ENCODE measurements around the gene KCNN3. TPM values are rescaled to one million over a fixed set of nuclear protein-coding genes. Genes with fewer than 3 reads are reported as not detected.

The KCNN3 gene
- total RNA-seq, 1 donor from 2014 or later = 0.04 TPM

DNA sequence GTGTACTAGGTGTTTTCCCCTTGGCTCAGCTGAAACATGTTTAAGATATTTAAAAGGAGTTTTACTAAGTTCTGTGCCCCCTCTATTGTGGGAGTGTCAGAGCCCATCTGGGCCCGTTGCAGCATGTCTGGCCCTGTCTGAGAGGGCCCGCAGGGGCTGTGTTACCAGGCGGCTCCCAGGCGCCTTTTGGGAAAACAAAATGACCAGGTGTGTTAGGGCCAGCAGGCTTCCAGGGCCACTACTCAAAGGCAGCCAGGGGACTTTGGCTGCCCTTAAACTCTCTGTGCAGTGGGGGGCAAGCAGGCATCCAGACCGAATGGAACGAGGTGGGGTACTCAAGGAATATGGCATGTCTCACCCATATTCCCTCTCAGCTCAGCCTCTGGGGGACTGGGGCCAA lies 111.7 kb downstream of the KCNN3 start:
- TF ChIP-seq, protein P1, sequence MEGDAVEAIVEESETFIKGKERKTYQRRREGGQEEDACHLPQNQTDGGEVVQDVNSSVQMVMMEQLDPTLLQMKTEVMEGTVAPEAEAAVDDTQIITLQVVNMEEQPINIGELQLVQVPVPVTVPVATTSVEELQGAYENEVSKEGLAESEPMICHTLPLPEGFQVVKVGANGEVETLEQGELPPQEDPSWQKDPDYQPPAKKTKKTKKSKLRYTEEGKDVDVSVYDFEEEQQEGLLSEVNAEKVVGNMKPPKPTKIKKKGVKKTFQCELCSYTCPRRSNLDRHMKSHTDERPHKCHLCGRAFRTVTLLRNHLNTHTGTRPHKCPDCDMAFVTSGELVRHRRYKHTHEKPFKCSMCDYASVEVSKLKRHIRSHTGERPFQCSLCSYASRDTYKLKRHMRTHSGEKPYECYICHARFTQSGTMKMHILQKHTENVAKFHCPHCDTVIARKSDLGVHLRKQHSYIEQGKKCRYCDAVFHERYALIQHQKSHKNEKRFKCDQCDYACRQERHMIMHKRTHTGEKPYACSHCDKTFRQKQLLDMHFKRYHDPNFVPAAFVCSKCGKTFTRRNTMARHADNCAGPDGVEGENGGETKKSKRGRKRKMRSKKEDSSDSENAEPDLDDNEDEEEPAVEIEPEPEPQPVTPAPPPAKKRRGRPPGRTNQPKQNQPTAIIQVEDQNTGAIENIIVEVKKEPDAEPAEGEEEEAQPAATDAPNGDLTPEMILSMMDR (IDR thresholded peaks at IDR 0.05; ENCODE audit: insufficient read depth, low read length, poor library complexity, severe bottlenecking) = no peak
- Histone ChIP-seq H3K36me3 (ENCODE audit: control insufficient read depth, insufficient read depth, low read length) (no peaks in the 10 kb centered on the region), H3K4me3 (ENCODE audit: low read depth, low read length) (no peak overlapping the region), H3K27me3 (ENCODE audit: control insufficient read depth, insufficient read depth, low read length) (peaks cover 28% of the 10 kb centered on the region)
- no peak for DNase-seq (ENCODE audit: low read depth)

DNA sequence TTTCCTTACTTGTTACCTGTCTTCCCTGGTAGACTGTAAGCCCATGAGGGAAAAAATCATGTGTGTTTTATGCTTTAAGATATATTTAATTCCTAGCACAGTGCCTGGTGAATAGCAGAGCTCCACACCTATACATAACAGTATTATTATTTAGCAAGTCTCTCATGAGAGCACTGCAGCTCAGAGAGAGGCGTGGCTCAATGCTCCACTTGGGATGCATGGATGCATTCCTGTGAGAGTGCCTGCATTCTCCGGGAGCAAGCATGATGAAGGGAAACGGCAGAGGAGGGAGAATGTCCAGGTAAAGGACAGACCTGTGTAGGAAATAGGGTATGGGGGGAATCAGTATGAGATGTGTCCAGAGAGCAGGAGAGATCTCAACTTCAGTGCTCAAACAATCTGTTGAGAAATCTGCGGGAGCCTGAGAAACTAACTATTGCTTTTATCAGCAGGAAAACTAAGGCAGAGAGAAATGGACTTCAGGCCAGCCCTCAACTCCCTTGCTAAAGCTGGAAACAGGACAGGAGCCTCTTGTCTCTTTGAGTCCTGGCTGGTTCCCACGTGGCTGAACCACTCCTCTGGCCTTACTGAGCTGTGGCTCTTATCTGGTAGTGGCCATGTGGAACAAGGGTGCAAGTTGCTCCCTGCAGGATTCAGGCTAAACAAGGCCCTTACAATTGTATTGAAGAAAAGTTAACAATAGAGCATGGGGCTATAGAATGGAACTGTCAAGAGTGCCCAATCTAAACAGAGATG lies 113.1 kb downstream of the KCNN3 start:
- Histone ChIP-seq H3K4me3 (ENCODE audit: low read depth, low read length) (no peak overlapping the region), H3K27me3 (ENCODE audit: control insufficient read depth, insufficient read depth, low read length) (peaks cover 30% of the 10 kb centered on the region), H3K36me3 (ENCODE audit: control insufficient read depth, insufficient read depth, low read length) (no peaks in the 10 kb centered on the region)
- TF ChIP-seq, protein P1 (IDR thresholded peaks at IDR 0.05; ENCODE audit: insufficient read depth, low read length, poor library complexity, severe bottlenecking) = no peak
- no peak for DNase-seq (ENCODE audit: low read depth)

DNA sequence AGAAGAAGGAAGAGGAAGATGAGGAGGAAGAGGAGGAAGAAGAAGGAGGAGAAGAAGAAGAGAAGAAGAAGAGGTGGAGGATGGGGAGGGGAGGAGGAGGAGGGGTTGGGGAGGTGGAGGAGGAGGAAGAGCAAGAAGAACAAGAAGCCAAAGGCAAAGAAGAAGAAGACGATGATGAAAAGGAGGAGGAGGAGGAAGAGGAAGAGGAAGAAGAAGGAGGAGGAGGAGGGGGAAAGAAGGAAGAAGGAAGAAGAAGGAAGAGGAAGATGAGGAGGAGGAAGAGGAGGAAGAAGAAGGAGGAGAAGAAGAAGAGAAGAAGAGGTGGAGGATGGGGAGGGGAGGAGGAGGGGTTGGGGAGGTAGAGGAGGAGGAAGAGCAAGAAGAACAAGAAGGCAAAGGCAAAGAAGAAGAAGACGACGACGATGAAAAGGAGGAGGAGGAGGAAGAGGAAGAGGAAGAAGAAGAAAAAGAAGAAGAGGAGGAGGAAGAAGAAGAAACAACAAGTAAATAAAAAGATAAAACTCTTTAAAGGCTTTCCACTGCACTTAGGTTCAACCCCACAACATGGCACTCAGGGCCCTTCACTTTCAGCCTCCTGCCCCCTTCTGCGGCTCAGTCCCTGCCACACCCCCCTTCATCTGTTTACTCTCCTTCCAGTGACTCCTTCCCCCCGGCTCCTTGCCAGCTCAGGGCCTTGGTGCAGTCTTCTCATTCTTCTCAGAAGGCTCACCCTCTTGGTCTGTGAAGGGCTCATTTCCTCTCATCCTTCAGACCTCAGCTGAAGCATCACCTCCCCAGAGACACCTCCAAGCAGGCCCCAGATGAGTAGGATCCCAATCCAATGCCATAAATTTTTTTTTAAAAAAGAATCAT lies 114.0 kb downstream of the KCNN3 start:
- TF ChIP-seq, protein P1 (IDR thresholded peaks at IDR 0.05; ENCODE audit: insufficient read depth, low read length, poor library complexity, severe bottlenecking) = no peak
- no peaks in the 10 kb centered on the region for H3K36me3 ChIP-seq (ENCODE audit: control insufficient read depth, insufficient read depth, low read length)
- H3K27me3 ChIP-seq (ENCODE audit: control insufficient read depth, insufficient read depth, low read length) = peaks cover 35% of the 10 kb centered on the region
- no peak overlapping the region for H3K4me3 ChIP-seq (ENCODE audit: low read depth, low read length)
- no peak for DNase-seq (ENCODE audit: low read depth)

DNA sequence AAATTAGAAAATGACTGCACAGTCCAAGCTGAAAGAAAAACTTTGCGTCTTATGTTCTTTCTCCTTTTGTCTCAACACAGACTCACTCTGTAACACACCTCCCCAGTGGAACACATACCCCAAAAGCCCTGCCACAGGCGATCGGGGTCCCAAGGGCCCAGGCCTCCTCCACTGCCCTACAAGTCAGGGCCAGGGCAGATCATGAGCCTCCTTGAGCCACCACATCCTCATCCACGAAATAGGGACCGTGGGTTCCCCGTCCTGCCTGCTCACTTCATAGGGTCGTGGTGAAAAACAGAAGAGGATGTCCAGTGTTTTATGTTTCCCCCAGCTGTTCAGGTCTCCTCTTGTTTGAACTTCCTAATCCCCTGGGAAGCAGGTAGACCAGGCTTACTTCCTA lies 116.7 kb downstream of the KCNN3 start:
- H3K36me3 ChIP-seq (ENCODE audit: control insufficient read depth, insufficient read depth, low read length) = no peaks in the 10 kb centered on the region

DNA sequence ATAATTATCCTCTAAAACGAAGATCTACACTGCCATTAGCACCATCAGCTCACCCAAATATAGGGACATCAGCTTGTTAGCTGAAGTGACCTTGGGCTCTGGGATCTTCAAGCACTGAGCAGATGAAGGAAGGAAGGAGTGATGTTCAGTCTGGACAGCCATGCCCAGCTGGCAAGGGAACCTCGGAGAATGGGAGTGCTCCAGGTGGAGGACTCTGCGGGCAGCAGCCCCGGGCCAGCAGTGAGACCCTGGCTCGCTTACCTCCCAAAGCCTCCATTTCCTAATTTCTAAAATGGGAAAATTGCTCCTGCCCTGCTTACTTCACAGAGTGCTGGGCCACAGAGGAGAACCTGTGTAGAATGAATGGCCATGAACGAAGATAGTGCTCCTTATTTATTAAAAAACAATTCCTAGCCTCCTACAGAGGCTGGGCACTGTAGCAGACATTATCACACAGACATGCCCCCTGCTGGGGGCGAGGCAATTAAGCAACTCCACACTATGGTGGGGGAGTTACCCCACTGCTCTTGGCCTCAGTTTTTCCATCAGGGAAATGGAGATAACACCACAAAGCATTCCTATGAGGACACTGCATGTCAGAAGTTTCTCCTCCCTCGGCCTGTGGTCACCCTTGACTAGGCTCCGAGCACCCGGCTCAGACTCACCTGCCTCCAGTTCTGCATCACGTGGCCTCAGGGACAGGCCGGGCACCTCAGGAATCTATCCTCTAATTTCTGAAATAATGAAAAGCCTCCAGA lies 117.6 kb downstream of the KCNN3 start:
- TF ChIP-seq, protein P1 (IDR thresholded peaks at IDR 0.05; ENCODE audit: insufficient read depth, low read length, poor library complexity, severe bottlenecking) = no peak
- Histone ChIP-seq H3K4me3 (ENCODE audit: low read depth, low read length) (no peak overlapping the region), H3K36me3 (ENCODE audit: control insufficient read depth, insufficient read depth, low read length) (no peaks in the 10 kb centered on the region), H3K27me3 (ENCODE audit: control insufficient read depth, insufficient read depth, low read length) (peaks cover 45% of the 10 kb centered on the region)
- DNase-seq (ENCODE audit: low read depth) = no peak

More for the DNA sequence above, 116.7 kb downstream of the KCNN3 start:
- no peak for DNase-seq (ENCODE audit: low read depth)
- TF ChIP-seq, protein P1 (IDR thresholded peaks at IDR 0.05; ENCODE audit: insufficient read depth, low read length, poor library complexity, severe bottlenecking) = no peak
- H3K27me3 ChIP-seq (ENCODE audit: control insufficient read depth, insufficient read depth, low read length) = peaks cover 38% of the 10 kb centered on the region
- H3K4me3 ChIP-seq (ENCODE audit: low read depth, low read length) = no peak overlapping the region

All from kidney epithelial cell (primary cell).